ENCODE measurements around the gene TMEM31.

TMEM31 gene

GRCh38 chrX:103685396-103685795, 25.3 kb upstream of the TMEM31 start (continued):
- no peak for TF ChIP-seq ZNF37A (tag by site-specific recombination; IDR thresholded peaks at IDR 0.05)
- TF ChIP-seq, protein P1, sequence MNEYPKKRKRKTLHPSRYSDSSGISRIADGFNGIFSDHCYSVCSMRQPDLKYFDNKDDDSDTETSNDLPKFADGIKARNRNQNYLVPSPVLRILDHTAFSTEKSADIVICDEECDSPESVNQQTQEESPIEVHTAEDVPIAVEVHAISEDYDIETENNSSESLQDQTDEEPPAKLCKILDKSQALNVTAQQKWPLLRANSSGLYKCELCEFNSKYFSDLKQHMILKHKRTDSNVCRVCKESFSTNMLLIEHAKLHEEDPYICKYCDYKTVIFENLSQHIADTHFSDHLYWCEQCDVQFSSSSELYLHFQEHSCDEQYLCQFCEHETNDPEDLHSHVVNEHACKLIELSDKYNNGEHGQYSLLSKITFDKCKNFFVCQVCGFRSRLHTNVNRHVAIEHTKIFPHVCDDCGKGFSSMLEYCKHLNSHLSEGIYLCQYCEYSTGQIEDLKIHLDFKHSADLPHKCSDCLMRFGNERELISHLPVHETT (tag by site-specific recombination; IDR thresholded peaks at IDR 0.05), result no peak
- no peak for TF ChIP-seq ZNF473 (tag by site-specific recombination; IDR thresholded peaks at IDR 0.05)
- TF ChIP-seq, protein P2, sequence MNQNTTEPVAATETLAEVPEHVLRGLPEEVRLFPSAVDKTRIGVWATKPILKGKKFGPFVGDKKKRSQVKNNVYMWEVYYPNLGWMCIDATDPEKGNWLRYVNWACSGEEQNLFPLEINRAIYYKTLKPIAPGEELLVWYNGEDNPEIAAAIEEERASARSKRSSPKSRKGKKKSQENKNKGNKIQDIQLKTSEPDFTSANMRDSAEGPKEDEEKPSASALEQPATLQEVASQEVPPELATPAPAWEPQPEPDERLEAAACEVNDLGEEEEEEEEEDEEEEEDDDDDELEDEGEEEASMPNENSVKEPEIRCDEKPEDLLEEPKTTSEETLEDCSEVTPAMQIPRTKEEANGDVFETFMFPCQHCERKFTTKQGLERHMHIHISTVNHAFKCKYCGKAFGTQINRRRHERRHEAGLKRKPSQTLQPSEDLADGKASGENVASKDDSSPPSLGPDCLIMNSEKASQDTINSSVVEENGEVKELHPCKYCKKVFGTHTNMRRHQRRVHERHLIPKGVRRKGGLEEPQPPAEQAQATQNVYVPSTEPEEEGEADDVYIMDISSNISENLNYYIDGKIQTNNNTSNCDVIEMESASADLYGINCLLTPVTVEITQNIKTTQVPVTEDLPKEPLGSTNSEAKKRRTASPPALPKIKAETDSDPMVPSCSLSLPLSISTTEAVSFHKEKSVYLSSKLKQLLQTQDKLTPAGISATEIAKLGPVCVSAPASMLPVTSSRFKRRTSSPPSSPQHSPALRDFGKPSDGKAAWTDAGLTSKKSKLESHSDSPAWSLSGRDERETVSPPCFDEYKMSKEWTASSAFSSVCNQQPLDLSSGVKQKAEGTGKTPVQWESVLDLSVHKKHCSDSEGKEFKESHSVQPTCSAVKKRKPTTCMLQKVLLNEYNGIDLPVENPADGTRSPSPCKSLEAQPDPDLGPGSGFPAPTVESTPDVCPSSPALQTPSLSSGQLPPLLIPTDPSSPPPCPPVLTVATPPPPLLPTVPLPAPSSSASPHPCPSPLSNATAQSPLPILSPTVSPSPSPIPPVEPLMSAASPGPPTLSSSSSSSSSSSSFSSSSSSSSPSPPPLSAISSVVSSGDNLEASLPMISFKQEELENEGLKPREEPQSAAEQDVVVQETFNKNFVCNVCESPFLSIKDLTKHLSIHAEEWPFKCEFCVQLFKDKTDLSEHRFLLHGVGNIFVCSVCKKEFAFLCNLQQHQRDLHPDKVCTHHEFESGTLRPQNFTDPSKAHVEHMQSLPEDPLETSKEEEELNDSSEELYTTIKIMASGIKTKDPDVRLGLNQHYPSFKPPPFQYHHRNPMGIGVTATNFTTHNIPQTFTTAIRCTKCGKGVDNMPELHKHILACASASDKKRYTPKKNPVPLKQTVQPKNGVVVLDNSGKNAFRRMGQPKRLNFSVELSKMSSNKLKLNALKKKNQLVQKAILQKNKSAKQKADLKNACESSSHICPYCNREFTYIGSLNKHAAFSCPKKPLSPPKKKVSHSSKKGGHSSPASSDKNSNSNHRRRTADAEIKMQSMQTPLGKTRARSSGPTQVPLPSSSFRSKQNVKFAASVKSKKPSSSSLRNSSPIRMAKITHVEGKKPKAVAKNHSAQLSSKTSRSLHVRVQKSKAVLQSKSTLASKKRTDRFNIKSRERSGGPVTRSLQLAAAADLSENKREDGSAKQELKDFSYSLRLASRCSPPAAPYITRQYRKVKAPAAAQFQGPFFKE (tag by site-specific recombination; IDR thresholded peaks at IDR 0.05; ENCODE audit: borderline replicate concordance), result no peak
- TF ChIP-seq ZNF341 (tag by site-specific recombination; IDR thresholded peaks at IDR 0.05; ENCODE audit: low read depth), result no peak

GRCh38 chrX:103686199-103687072, 24.3 kb upstream of the TMEM31 start, which contains the start of gene MORF4L2:
MORF4L2 (minus strand) TSS chrX:103686699; CDS start chrX:103677027, 9,672 bp downstream.
- H3K4me3 ChIP-seq (ENCODE audit: low read depth, low read length), result peak within 1 kb of the TSS; percentile 80
- CTCF ChIA-PET, result interaction anchor here (0.5 to 1.0 kb wide), 9 partner anchors 15 to 587 kb away, joined by 3 to 7 read pairs (median 3); no protein-coding TSS in a partner anchor
- POLR2A ChIA-PET, result interaction anchor here (0.6 to 2.7 kb wide), 10 partner anchors 10 to 310 kb away, joined by 3 to 11 read pairs (median 4); partner anchors contain the start of gene TCEAL1
- peaks cover 2% of the 10 kb centered on the region; the same call in 1 of the 2 replicates for H3K4me1 ChIP-seq (ENCODE audit: control insufficient read depth, insufficient read depth, low read length)
- H3K36me3 ChIP-seq (ENCODE audit: control insufficient read depth in 2 of 2, insufficient read depth in 1 of 2, low read length in 2 of 2), result peaks cover 29 to 41% of the 10 kb centered on the region in 2 experiments
- H3K27ac ChIP-seq (ENCODE audit: extremely low read depth, low read depth, low read length), result peak within 1 kb of the TSS; percentile 87
- H3K9me3 ChIP-seq (ENCODE audit: control insufficient read depth, insufficient read depth, low read depth, low read length), result no peaks in the 10 kb centered on the region
- TF ChIP-seq YY1 (tag by site-specific recombination; IDR thresholded peaks at IDR 0.05) (peak; percentile 61; the same call in 1 of the 2 replicates), PRDM1 (tag by site-specific recombination; IDR thresholded peaks at IDR 0.05) (no peak), ZBTB21 (tag by site-specific recombination; IDR thresholded peaks at IDR 0.05) (peak; percentile 87), ZNF629 (tag by site-specific recombination; IDR thresholded peaks at IDR 0.05) (peak; percentile 95), KLF1 (tag by site-specific recombination; IDR thresholded peaks at IDR 0.05) (peak; percentile 23; the same call in 1 of the 2 replicates), HOXC10 (CRISPR knock-in tag; IDR thresholded peaks at IDR 0.05) (no peak), ZNF341 (tag by site-specific recombination; IDR thresholded peaks at IDR 0.05; ENCODE audit: low read depth) (peak; percentile 89), ZNF391 (tag by site-specific recombination; IDR thresholded peaks at IDR 0.05; ENCODE audit: borderline replicate concordance, low read depth) (0 out of 2 replicates have a peak, but pooled peaks have one; percentile 26), ZNF624 (tag by site-specific recombination; IDR thresholded peaks at IDR 0.05) (no peak), ZEB2 (tag by site-specific recombination; IDR thresholded peaks at IDR 0.05) (no peak), FEZF1 (tag by site-specific recombination; IDR thresholded peaks at IDR 0.05) (peak; percentile 24; the same call in 1 of the 2 replicates), ZNF366 (tag by site-specific recombination; conservative IDR thresholded peaks at IDR 0.05) (peak; percentile 14; the same call in 1 of the 2 replicates), IKZF3 (tag by site-specific recombination; IDR thresholded peaks at IDR 0.05) (peak; percentile 34; the same call in 1 of the 2 replicates), ZNF660 (tag by site-specific recombination; IDR thresholded peaks at IDR 0.05) (peak; percentile 52; the same call in 1 of the 2 replicates), KLF9 (tag by site-specific recombination; IDR thresholded peaks at IDR 0.05; ENCODE audit: low read depth) (no peak), ZBTB17 (tag by site-specific recombination; IDR thresholded peaks at IDR 0.05) (peak; percentile 69), SP2 (tag by site-specific recombination; IDR thresholded peaks at IDR 0.05) (peak; percentile 96), SP3 (tag by site-specific recombination; IDR thresholded peaks at IDR 0.05) (peak; percentile 70; the same call in 1 of the 2 replicates), ZNF791 (tag by site-specific recombination; IDR thresholded peaks at IDR 0.05) (no peak), ZBTB20 (tag by site-specific recombination; IDR thresholded peaks at IDR 0.05) (peak; percentile 80)
- TF ChIP-seq, protein P3, sequence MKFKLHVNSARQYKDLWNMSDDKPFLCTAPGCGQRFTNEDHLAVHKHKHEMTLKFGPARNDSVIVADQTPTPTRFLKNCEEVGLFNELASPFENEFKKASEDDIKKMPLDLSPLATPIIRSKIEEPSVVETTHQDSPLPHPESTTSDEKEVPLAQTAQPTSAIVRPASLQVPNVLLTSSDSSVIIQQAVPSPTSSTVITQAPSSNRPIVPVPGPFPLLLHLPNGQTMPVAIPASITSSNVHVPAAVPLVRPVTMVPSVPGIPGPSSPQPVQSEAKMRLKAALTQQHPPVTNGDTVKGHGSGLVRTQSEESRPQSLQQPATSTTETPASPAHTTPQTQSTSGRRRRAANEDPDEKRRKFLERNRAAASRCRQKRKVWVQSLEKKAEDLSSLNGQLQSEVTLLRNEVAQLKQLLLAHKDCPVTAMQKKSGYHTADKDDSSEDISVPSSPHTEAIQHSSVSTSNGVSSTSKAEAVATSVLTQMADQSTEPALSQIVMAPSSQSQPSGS (tag by site-specific recombination; IDR thresholded peaks at IDR 0.05; ENCODE audit: low read depth), result peak; percentile 58; the same call in 1 of the 2 replicates
- TF ChIP-seq, protein P4, sequence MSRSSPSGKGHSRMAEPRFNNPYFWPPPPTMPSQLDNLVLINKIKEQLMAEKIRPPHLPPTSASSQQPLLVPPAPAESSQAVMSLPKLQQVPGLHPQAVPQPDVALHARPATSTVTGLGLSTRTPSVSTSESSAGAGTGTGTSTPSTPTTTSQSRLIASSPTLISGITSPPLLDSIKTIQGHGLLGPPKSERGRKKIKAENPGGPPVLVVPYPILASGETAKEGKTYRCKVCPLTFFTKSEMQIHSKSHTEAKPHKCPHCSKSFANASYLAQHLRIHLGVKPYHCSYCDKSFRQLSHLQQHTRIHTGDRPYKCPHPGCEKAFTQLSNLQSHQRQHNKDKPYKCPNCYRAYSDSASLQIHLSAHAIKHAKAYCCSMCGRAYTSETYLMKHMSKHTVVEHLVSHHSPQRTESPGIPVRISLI (tag by site-specific recombination; IDR thresholded peaks at IDR 0.05), result no peak; the same call in 1 of the 2 replicates

All from HEK293 (cell line).